PC-3 (cell line): ENCODE results near the gene BRIP1. TPM values are rescaled to one million over a fixed set of nuclear protein-coding genes. Genes with fewer than 3 reads are reported as not detected.
"Not testable (repeated sequence)": the region's sequence is repeated elsewhere in the genome, so short reads cannot be mapped to it uniquely, and the experiment has no call there.

Experiments used
- ATAC-seq: fragments of 200-7000 bp; cut with Tn5 transposase; 2 replicates; pipeline ENCODE4 v1.9.1; 2020; ENCODE audit warnings: mild to moderate bottlenecking, moderate library complexity
- BruUV-seq: library from RNA; stranded (reverse); fragments of 400-500 nt; replicated peaks from 2 replicates; lab custom pipeline; 2021; lab: Mats Ljungman, UMichigan
- CTCF ChIA-PET: fragments of 300-600 bp; sonication (Branson Sonifier 250); formaldehyde crosslinking; loops from one replicate; lab custom pipeline; 2022; ENCODE audit warnings: antibody characterized with exemption; lab: Charles Lee
- POLR2A ChIA-PET: fragments of 300-600 bp; sonication (Branson Sonifier 250); formaldehyde crosslinking; loops from one replicate; lab custom pipeline; 2022; ENCODE audit warnings: antibody characterized with exemption; ENCODE audit not compliant: unreplicated experiment; lab: Charles Lee
- DNase-seq: peaks from one replicate; pipeline ENCODE4 v3.0.0-alpha.2; 2015
- H2AFZ ChIP-seq: fragments of 300-600 bp; sonication (generic); 2 replicates; pipeline ENCODE4 v1.6.0; 2016; ENCODE audit warnings: antibody characterized with exemption, low read length
- H3F3A ChIP-seq: fragments of 300-600 bp; sonication (generic); one replicate; pipeline ENCODE4 v1.6.0; 2017; ENCODE audit warnings: antibody characterized with exemption, low read length, control low read depth, mild to moderate bottlenecking; ENCODE audit not compliant: unreplicated experiment
- H3K27ac ChIP-seq: fragments of 300-600 bp; sonication (generic); 2 replicates; pipeline ENCODE4 v1.5.1; 2016; ENCODE audit warnings: mild to moderate bottlenecking, low read length
- H3K27me3 ChIP-seq: fragments of 300-600 bp; sonication (generic); 2 replicates; pipeline ENCODE4 v1.6.1; 2016; ENCODE audit warnings: low read length, mixed read lengths
- H3K36me3 ChIP-seq: fragments of 300-600 bp; sonication (generic); 2 replicates; pipeline ENCODE4 v1.6.1; 2016; ENCODE audit warnings: low read depth, mixed run types, low read length, mixed read lengths
- H3K4me1 ChIP-seq: fragments of 300-600 bp; sonication (generic); 2 replicates; pipeline ENCODE4 v1.5.1; 2016; ENCODE audit warnings: low read length; ENCODE audit not compliant: insufficient read depth
- H3K4me2 ChIP-seq: fragments of 300-600 bp; sonication (generic); 2 replicates; pipeline ENCODE4 v1.6.0; 2016; ENCODE audit warnings: low read length
- H3K4me3 ChIP-seq: fragments of 300-600 bp; sonication (generic); 2 replicates; pipeline ENCODE4 v1.5.1; 2016; ENCODE audit warnings: mild to moderate bottlenecking, low read length, mixed read lengths
- H3K79me2 ChIP-seq: fragments of 300-600 bp; sonication (generic); 2 replicates; pipeline ENCODE4 v1.6.1; 2017; ENCODE audit warnings: low read length, mixed read lengths
- H3K9ac ChIP-seq: fragments of 300-600 bp; sonication (generic); 2 replicates; pipeline ENCODE4 v1.6.0; 2016; ENCODE audit warnings: mild to moderate bottlenecking, low read length
- H3K9me2 ChIP-seq: fragments of 300-600 bp; sonication (generic); replicated peaks from 2 replicates; pipeline ENCODE4 v1.6.1; 2016; ENCODE audit warnings: mixed run types, low read length, mixed read lengths
- H3K9me3 ChIP-seq: fragments of 300-600 bp; sonication (generic); 2 replicates; pipeline ENCODE4 v1.6.1; 2016; ENCODE audit warnings: low read length, mixed read lengths
- H4K20me1 ChIP-seq: fragments of 300-600 bp; sonication (generic); 2 replicates; pipeline ENCODE4 v1.6.1; 2016; ENCODE audit warnings: low read length, mixed read lengths
- CTCF ChIP-seq: fragments of 300-600 bp; sonication (generic); conservative IDR thresholded peaks from 2 replicates; pipeline ENCODE4 v1.5.1; 2017; ENCODE audit warnings: antibody characterized with exemption, low read depth, mild to moderate bottlenecking, low read length
- EZH2 ChIP-seq: fragments of 300-600 bp; sonication (generic); IDR thresholded peaks from one replicate; pipeline ENCODE4 v1.6.1; 2017; ENCODE audit warnings: antibody characterized with exemption, mild to moderate bottlenecking, low read length; ENCODE audit not compliant: unreplicated experiment
- EZH2phosphoT487 ChIP-seq: fragments of 300-600 bp; sonication (generic); IDR thresholded peaks from 2 replicates; pipeline ENCODE4 v1.6.1; 2018; ENCODE audit warnings: mild to moderate bottlenecking, antibody characterized with exemption, low read length, borderline replicate concordance
- intact Hi-C: fragments of 100-400 bp; cut with micrococcal nuclease; formaldehyde crosslinking; loops from 2 replicates; pipeline ENCODE4 v1.9.0; 2023
- total RNA-seq: library from RNA; depleted of rRNA; stranded (reverse); fragments of >200 nt; gene quantifications from 2 replicates; pipeline ENCODE4 v1.2.3, GENCODE V29; 2014

BRIP1 gene
- total RNA-seq, 1 experiment from 2014 or later, result 21.1 TPM

- H3K9me3 ChIP-seq, result no peaks in the 10 kb centered on the region
- no peaks in the 10 kb centered on the region for H3K9me2 ChIP-seq
- no peak for ATAC-seq
- H4K20me1 ChIP-seq, result no peaks in the 10 kb centered on the region
- H3K27ac ChIP-seq, result no peak overlapping the region
- no TSS peak for BruUV-seq
- no peak for DNase-seq
- H3K79me2 ChIP-seq, result no peaks in the 10 kb centered on the region
- ChIA-PET CTCF (no interaction called here), POLR2A (interaction anchor here (0.5 kb wide), 1 partner anchor 36 kb away, joined by 15 read pairs; no protein-coding TSS in a partner anchor)
- no peak overlapping the region for H3K9ac ChIP-seq
- H2AFZ ChIP-seq, result no peak overlapping the region
- intact Hi-C loops, result no loop called here
- H3K36me3 ChIP-seq, result peaks cover 12% of the 10 kb centered on the region
- H3K4me3 ChIP-seq, result no peak overlapping the region
- H3K4me1 ChIP-seq, result no peaks in the 10 kb centered on the region
- no peaks in the 10 kb centered on the region for H3F3A ChIP-seq
- H3K27me3 ChIP-seq, result no peaks in the 10 kb centered on the region
- no peak overlapping the region for H3K4me2 ChIP-seq
- TF ChIP-seq EZH2phosphoT487 (no peak), CTCF (no peak), EZH2 (no peak)
Measured at GRCh38 chr17:61827649-61828395, 35.5 kb downstream of the BRIP1 start.

GRCh38 chr17:61826866-61827265 lies 36.5 kb downstream of the BRIP1 start:
- H3K4me3 ChIP-seq, H3K4me1 ChIP-seq, H3K9me3 ChIP-seq, H3K79me2 ChIP-seq, BruUV-seq, CTCF ChIA-PET, DNase-seq, H2AFZ ChIP-seq, H3K9ac ChIP-seq, H3K4me2 ChIP-seq, ATAC-seq, H3F3A ChIP-seq, H3K9me2 ChIP-seq, H3K27ac ChIP-seq, intact Hi-C loops, POLR2A ChIA-PET, H4K20me1 ChIP-seq, H3K27me3 ChIP-seq: not testable (repeated sequence)
- H3K36me3 ChIP-seq, result peaks cover 18% of the 10 kb centered on the region

- H3K27me3 ChIP-seq, H3K4me3 ChIP-seq, H3K79me2 ChIP-seq, intact Hi-C loops, DNase-seq, CTCF ChIA-PET, H3K9me2 ChIP-seq, H4K20me1 ChIP-seq, BruUV-seq, H3F3A ChIP-seq, POLR2A ChIA-PET, H3K4me1 ChIP-seq, H3K9me3 ChIP-seq, H3K9ac ChIP-seq, ATAC-seq, H3K27ac ChIP-seq, H3K4me2 ChIP-seq, H2AFZ ChIP-seq: not testable (repeated sequence)
- H3K36me3 ChIP-seq, result peaks cover 23% of the 10 kb centered on the region
Measured at GRCh38 chr17:61826198-61826597, 37.1 kb downstream of the BRIP1 start.
